Measurements from ENCODE around the gene CDCA4. TPM values are rescaled to one million over a fixed set of nuclear protein-coding genes. Genes with fewer than 3 reads are reported as not detected.
A peak's percentile ranks its signal among the peaks of the same experiment; 100 is the strongest.

CDCA4 gene
- total RNA-seq, 1 experiment from 2014 or later: 25.2 TPM

DNA sequence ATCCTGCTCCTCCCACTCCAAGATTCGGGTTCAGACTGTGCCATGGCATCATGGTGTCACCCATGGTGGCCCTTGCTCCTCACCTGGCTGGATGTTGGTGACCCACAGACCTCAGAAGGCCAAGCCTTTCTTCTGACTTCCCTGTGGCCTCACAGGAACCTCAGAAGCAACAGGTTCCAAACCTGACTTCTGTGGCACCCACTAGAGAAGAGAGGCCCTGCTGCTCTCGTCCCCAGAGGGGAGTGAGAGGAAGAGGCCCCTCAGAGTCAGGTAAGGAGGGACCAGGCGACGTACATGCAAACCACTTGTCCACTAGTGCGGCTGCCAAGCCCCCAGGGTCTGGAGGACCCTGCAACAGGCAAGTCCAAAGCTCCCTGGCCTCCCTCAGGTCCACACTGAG lies 24.9 kb downstream of the CDCA4 start:
- no peak overlapping the region for H3K27ac ChIP-seq (ENCODE audit: low read length)
- no peak overlapping the region for H3K4me2 ChIP-seq (ENCODE audit: low read depth, low read length, poor library complexity, severe bottlenecking)
- H3K9ac ChIP-seq (ENCODE audit: low read length): no peak overlapping the region
- no peak overlapping the region for H3K4me3 ChIP-seq (ENCODE audit: low read length)
- no peaks in the 10 kb centered on the region for H3K9me3 ChIP-seq (ENCODE audit: low read length)
- H2AFZ ChIP-seq (ENCODE audit: low read length): no peak overlapping the region
- peaks cover 13% of the 10 kb centered on the region for H3K36me3 ChIP-seq (ENCODE audit: insufficient read depth, low read length)
- H4K20me1 ChIP-seq (ENCODE audit: insufficient read depth, low read depth, low read length): peaks cover 6% of the 10 kb centered on the region; the same call in 1 of the 2 replicates
- no peak for DNase-seq
- H3K4me1 ChIP-seq (ENCODE audit: low read length): peaks cover 5% of the 10 kb centered on the region
- H3K9me2 ChIP-seq (replicated peaks; ENCODE audit: insufficient read depth, low read length): no peaks in the 10 kb centered on the region
- H3K27me3 ChIP-seq (ENCODE audit: low read length): no peaks in the 10 kb centered on the region
- peaks cover 6% of the 10 kb centered on the region; the same call in 1 of the 2 replicates for H3K79me2 ChIP-seq (ENCODE audit: low read length)

GRCh38 chr14:104994978-104995377 lies 25.9 kb downstream of the CDCA4 start:
- peaks cover 2% of the 10 kb centered on the region; the same call in 1 of the 2 replicates for H3K79me2 ChIP-seq (ENCODE audit: low read length)
- H3K9ac ChIP-seq (ENCODE audit: low read length): no peak overlapping the region
- no peak overlapping the region for H3K27ac ChIP-seq (ENCODE audit: low read length)
- peaks cover 6% of the 10 kb centered on the region; the same call in 1 of the 2 replicates for H4K20me1 ChIP-seq (ENCODE audit: insufficient read depth, low read depth, low read length)
- H2AFZ ChIP-seq (ENCODE audit: low read length): no peak overlapping the region
- no peaks in the 10 kb centered on the region for H3K9me2 ChIP-seq (replicated peaks; ENCODE audit: insufficient read depth, low read length)
- no peak overlapping the region for H3K4me3 ChIP-seq (ENCODE audit: low read length)
- peaks cover 1% of the 10 kb centered on the region for H3K4me1 ChIP-seq (ENCODE audit: low read length)
- H3K9me3 ChIP-seq (ENCODE audit: low read length): no peaks in the 10 kb centered on the region
- no peaks in the 10 kb centered on the region for H3K27me3 ChIP-seq (ENCODE audit: low read length)
- DNase-seq: no peak
- peaks cover 7% of the 10 kb centered on the region for H3K36me3 ChIP-seq (ENCODE audit: insufficient read depth, low read length)
- no peak overlapping the region for H3K4me2 ChIP-seq (ENCODE audit: low read depth, low read length, poor library complexity, severe bottlenecking)

DNA sequence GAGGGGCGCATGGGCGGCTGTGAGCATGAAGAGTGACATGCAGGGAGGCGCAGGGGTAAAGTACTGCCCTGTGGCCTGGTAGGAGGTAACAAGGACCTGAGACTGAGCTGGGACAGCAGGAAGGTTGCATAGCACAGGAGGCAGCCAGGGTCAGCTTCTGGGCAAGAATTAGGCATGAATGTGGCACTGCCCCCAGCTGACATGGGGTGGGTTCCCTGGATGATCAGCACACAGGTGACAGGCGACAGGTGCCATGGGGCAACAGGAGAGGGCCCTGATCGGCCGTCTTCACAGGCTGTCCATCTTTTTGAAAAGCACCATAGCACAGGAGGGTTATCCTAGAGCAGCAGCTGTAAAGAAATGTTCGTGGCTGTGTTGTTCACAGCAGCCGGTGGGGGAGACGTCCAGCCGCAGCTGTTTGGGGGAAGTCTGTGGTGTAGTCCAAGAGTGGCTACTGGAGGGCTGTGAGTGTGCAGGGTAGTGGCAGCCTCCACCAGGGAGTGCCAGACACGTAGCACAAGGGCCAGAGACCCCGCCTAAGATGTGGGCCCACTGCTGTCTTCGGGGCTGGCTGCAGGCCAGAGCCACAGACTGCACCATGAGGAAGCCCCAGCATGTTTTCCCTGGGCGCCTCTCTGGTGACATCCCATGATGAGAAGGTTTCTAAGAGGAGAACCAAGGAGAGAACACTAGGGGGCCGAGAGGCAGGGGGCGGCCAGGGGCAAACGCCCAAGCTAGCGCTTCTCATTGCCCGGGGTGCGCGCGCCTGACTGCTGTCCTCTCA lies 26.9 kb downstream of the CDCA4 start:
- no peak overlapping the region for H2AFZ ChIP-seq (ENCODE audit: low read length)
- H3K9me2 ChIP-seq (replicated peaks; ENCODE audit: insufficient read depth, low read length): no peaks in the 10 kb centered on the region
- no peaks in the 10 kb centered on the region for H3K9me3 ChIP-seq (ENCODE audit: low read length)
- H3K9ac ChIP-seq (ENCODE audit: low read length): no peak overlapping the region
- peaks cover 6% of the 10 kb centered on the region; the same call in 1 of the 2 replicates for H4K20me1 ChIP-seq (ENCODE audit: insufficient read depth, low read depth, low read length)
- no peaks in the 10 kb centered on the region for H3K79me2 ChIP-seq (ENCODE audit: low read length)
- H3K27ac ChIP-seq (ENCODE audit: low read length): no peak overlapping the region
- no peaks in the 10 kb centered on the region for H3K36me3 ChIP-seq (ENCODE audit: insufficient read depth, low read length)
- H3K4me3 ChIP-seq (ENCODE audit: low read length): no peak overlapping the region
- no peaks in the 10 kb centered on the region for H3K27me3 ChIP-seq (ENCODE audit: low read length)
- peaks cover 4% of the 10 kb centered on the region for H3K4me1 ChIP-seq (ENCODE audit: low read length)
- DNase-seq: no peak
- H3K4me2 ChIP-seq (ENCODE audit: low read depth, low read length, poor library complexity, severe bottlenecking): no peak overlapping the region

DNA sequence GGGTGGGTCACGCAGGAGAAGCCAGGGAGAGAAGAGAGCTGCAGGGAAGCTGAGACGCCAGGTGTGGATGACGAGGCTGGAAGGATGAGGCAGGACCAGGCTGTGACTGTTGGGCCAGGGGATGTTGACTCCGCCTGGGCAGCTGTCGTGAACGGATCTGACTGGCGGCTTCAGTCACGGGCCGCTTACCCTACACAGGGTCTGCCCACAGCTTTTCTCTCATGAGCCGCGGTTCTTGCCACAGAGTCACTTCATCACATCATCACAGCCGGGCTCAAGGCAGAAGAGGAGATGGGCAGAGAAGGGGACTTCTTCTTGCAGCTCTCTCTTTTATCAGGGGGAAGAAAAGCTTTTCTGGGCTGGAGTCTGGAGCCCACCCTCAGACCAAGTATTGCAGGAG lies 27.6 kb downstream of the CDCA4 start:
- Histone ChIP-seq H3K27ac (ENCODE audit: low read length) (no peak overlapping the region), H3K79me2 (ENCODE audit: low read length) (no peaks in the 10 kb centered on the region), H3K9me3 (ENCODE audit: low read length) (no peaks in the 10 kb centered on the region), H3K4me3 (ENCODE audit: low read length) (no peak overlapping the region), H3K9ac (ENCODE audit: low read length) (no peak overlapping the region), H2AFZ (ENCODE audit: low read length) (no peak overlapping the region), H3K9me2 (replicated peaks; ENCODE audit: insufficient read depth, low read length) (no peaks in the 10 kb centered on the region), H3K4me1 (ENCODE audit: low read length) (peaks cover 4% of the 10 kb centered on the region), H4K20me1 (ENCODE audit: insufficient read depth, low read depth, low read length) (peaks cover 6% of the 10 kb centered on the region; the same call in 1 of the 2 replicates), H3K4me2 (ENCODE audit: low read depth, low read length, poor library complexity, severe bottlenecking) (no peak overlapping the region), H3K36me3 (ENCODE audit: insufficient read depth, low read length) (no peaks in the 10 kb centered on the region), H3K27me3 (ENCODE audit: low read length) (no peaks in the 10 kb centered on the region)
- no peak for DNase-seq

DNA sequence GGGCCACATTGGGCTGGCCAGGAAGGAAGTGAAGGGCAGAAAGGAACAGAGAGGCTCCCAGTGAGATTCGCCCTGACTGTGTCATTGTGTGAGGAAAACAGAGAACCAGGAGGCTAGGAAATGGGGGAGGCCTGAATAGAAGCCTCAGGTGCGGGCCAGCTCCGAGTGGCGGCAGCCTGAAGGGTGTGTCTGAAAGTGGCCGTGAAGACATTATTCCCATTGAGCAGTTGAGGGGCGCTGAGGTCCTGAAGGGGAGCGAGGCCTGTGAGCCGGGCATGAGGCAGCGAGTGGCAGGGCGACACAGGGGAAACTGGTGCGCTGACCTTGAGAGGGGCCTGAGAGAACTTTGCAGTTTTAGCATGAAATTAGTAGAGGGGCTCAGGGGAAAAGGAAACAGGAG lies 28.4 kb downstream of the CDCA4 start:
- Histone ChIP-seq H3K36me3 (ENCODE audit: insufficient read depth, low read length) (no peaks in the 10 kb centered on the region), H3K4me3 (ENCODE audit: low read length) (no peak overlapping the region), H2AFZ (ENCODE audit: low read length) (no peak overlapping the region), H3K4me1 (ENCODE audit: low read length) (peaks cover 4% of the 10 kb centered on the region), H4K20me1 (ENCODE audit: insufficient read depth, low read depth, low read length) (peaks cover 6% of the 10 kb centered on the region; the same call in 1 of the 2 replicates), H3K27ac (ENCODE audit: low read length) (no peak overlapping the region), H3K9ac (ENCODE audit: low read length) (no peak overlapping the region), H3K27me3 (ENCODE audit: low read length) (no peaks in the 10 kb centered on the region), H3K79me2 (ENCODE audit: low read length) (no peaks in the 10 kb centered on the region), H3K9me2 (replicated peaks; ENCODE audit: insufficient read depth, low read length) (no peaks in the 10 kb centered on the region), H3K4me2 (ENCODE audit: low read depth, low read length, poor library complexity, severe bottlenecking) (no peak overlapping the region), H3K9me3 (ENCODE audit: low read length) (no peaks in the 10 kb centered on the region)
- DNase-seq: no peak

- Histone ChIP-seq H3K9ac (ENCODE audit: low read length) (no peak overlapping the region), H3K79me2 (ENCODE audit: low read length) (no peaks in the 10 kb centered on the region), H3K27ac (ENCODE audit: low read length) (no peak overlapping the region), H3K9me3 (ENCODE audit: low read length) (no peaks in the 10 kb centered on the region), H3K36me3 (ENCODE audit: insufficient read depth, low read length) (no peaks in the 10 kb centered on the region), H3K4me2 (ENCODE audit: low read depth, low read length, poor library complexity, severe bottlenecking) (no peak overlapping the region), H3K4me3 (ENCODE audit: low read length) (no peak overlapping the region), H2AFZ (ENCODE audit: low read length) (no peak overlapping the region), H3K9me2 (replicated peaks; ENCODE audit: insufficient read depth, low read length) (no peaks in the 10 kb centered on the region), H3K4me1 (ENCODE audit: low read length) (peaks cover 4% of the 10 kb centered on the region), H4K20me1 (ENCODE audit: insufficient read depth, low read depth, low read length) (peaks cover 9% of the 10 kb centered on the region; the same call in 1 of the 2 replicates), H3K27me3 (ENCODE audit: low read length) (no peaks in the 10 kb centered on the region)
- DNase-seq: no peak
These were observed 29.0 kb downstream of the CDCA4 start for GRCh38 chr14:104991896-104992230.

DNA sequence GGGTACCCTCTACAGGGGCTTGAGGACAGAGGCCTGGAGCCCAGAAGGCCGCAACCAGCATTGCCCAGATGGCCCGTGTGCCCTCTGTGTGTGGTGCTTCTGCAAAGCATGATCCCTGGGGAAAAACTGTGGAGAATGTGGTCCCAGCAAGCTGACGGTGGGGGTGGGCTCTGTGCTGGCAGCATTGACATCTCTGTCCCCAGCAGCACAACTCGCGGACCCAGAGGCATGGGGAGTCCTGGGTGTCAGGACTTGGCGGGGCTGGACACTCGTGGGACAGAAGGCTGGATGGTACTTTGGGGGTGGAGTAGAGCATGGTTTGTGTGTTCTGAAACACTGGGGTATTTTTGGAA lies 31.0 kb downstream of the CDCA4 start:
- Histone ChIP-seq H2AFZ (ENCODE audit: low read length) (no peak overlapping the region), H3K4me2 (ENCODE audit: low read depth, low read length, poor library complexity, severe bottlenecking) (no peak overlapping the region), H3K79me2 (ENCODE audit: low read length) (no peaks in the 10 kb centered on the region), H3K9ac (ENCODE audit: low read length) (peak overlapping the region; percentile 5; the same call in 1 of the 2 replicates), H3K36me3 (ENCODE audit: insufficient read depth, low read length) (no peaks in the 10 kb centered on the region), H3K9me3 (ENCODE audit: low read length) (no peaks in the 10 kb centered on the region), H3K9me2 (replicated peaks; ENCODE audit: insufficient read depth, low read length) (no peaks in the 10 kb centered on the region), H4K20me1 (ENCODE audit: insufficient read depth, low read depth, low read length) (peaks cover 14% of the 10 kb centered on the region; the same call in 1 of the 2 replicates), H3K4me1 (ENCODE audit: low read length) (peaks cover 12% of the 10 kb centered on the region), H3K27ac (ENCODE audit: low read length) (no peak overlapping the region), H3K4me3 (ENCODE audit: low read length) (no peak overlapping the region), H3K27me3 (ENCODE audit: low read length) (no peaks in the 10 kb centered on the region)
- no peak for DNase-seq

DNA sequence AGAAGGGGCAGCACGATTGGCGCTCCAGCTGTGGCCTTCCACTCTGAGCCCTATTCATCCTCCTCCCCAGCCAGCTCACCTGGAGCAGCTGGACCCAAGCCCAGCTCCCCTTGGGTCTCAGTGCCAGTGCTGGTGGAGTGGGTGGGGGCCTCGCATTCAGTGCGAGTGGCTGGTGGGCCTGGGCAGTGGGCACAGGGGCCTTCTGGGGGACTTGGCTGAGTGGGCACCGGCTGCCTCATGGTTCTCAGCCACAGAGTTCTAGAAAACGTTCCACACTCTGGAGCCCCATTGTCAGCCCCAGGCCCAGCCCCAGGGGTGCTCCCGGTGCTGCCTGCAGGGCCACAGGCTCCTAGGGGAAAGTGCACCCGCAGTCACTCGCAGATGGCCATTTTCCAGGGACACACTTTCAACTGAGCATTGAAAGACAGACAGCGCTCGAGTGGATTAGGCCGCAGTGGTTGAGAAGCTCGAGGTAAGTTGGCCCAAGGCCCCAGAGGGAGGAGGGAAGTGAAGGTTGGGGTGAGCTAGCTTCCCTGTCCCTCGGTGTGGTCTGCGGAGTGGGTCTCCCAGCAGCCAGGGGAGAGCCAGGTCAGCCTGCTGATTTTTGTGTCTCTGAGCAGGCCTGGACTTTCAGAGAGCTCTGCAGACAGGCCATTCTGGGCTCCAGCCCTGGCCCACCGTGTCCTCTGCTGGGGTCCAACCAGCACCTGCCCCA lies 31.5 kb downstream of the CDCA4 start:
- Histone ChIP-seq H3K9me3 (ENCODE audit: low read length) (no peaks in the 10 kb centered on the region), H2AFZ (ENCODE audit: low read length) (no peak overlapping the region), H3K4me1 (ENCODE audit: low read length) (peaks cover 12% of the 10 kb centered on the region), H3K79me2 (ENCODE audit: low read length) (no peaks in the 10 kb centered on the region), H3K4me3 (ENCODE audit: low read length) (no peak overlapping the region), H3K36me3 (ENCODE audit: insufficient read depth, low read length) (no peaks in the 10 kb centered on the region), H3K4me2 (ENCODE audit: low read depth, low read length, poor library complexity, severe bottlenecking) (no peak overlapping the region), H3K27me3 (ENCODE audit: low read length) (no peaks in the 10 kb centered on the region), H4K20me1 (ENCODE audit: insufficient read depth, low read depth, low read length) (peaks cover 14% of the 10 kb centered on the region; the same call in 1 of the 2 replicates), H3K9ac (ENCODE audit: low read length) (no peak overlapping the region; the same call in 1 of the 2 replicates), H3K9me2 (replicated peaks; ENCODE audit: insufficient read depth, low read length) (no peaks in the 10 kb centered on the region), H3K27ac (ENCODE audit: low read length) (no peak overlapping the region)
- DNase-seq: no peak

Measured in Karpas-422 (cell line).